Stimulated activated CD4-positive, alpha-beta T cell treated with anti-CD3 and anti-CD28 coated beads, Interleukin-1b, Interleukin-23, amount 100 ng/mL, for 4 hours (primary cell): ENCODE results near the gene ANTXR2.

Experiments used
- DNase-seq, 2 donors: peaks; one replicate each; pipeline ENCODE4 v3.0.0-alpha.2; 2020; ENCODE audit warnings: low read depth in 2 of 2

ANTXR2 gene

GRCh38 chr4:80092088-80092487 is 19.1 kb upstream of the ANTXR2 start:
- DNase-seq, result no peak

GRCh38 chr4:80091688-80092087 is 18.7 kb upstream of the ANTXR2 start:
- DNase-seq, result no peak

- DNase-seq, result no peak
These were observed 18.2 kb upstream of the ANTXR2 start for GRCh38 chr4:80091184-80091583.

GRCh38 chr4:80090090-80090489 is 17.1 kb upstream of the ANTXR2 start:
- no peak for DNase-seq

GRCh38 chr4:80088471-80088870 is 15.4 kb upstream of the ANTXR2 start:
- DNase-seq, result no peak

GRCh38 chr4:80086296-80086695 is 13.3 kb upstream of the ANTXR2 start:
- no peak for DNase-seq

- DNase-seq, result no peak
These were observed 12.1 kb upstream of the ANTXR2 start for GRCh38 chr4:80085081-80085480.

GRCh38 chr4:80082693-80083092 is 9.7 kb upstream of the ANTXR2 start:
- no peak for DNase-seq

GRCh38 chr4:80081566-80081965 is 8.5 kb upstream of the ANTXR2 start:
- DNase-seq, result peak in 1 of 2 donors; percentile 10

GRCh38 chr4:80079255-80079923 is 6.4 kb upstream of the ANTXR2 start:
- DNase-seq, result no peak

- no peak for DNase-seq
These were observed 5.5 kb upstream of the ANTXR2 start for GRCh38 chr4:80078346-80079092.

GRCh38 chr4:80077639-80078038 is 4.6 kb upstream of the ANTXR2 start:
- DNase-seq, result no peak

GRCh38 chr4:80076681-80077080 is 3.7 kb upstream of the ANTXR2 start:
- DNase-seq, result no peak

GRCh38 chr4:80075995-80076675 is 3.1 kb upstream of the ANTXR2 start:
- DNase-seq, result no peak

GRCh38 chr4:80074651-80075050 is 1.6 kb upstream of the ANTXR2 start:
- DNase-seq, result no peak

- no peak for DNase-seq
These were observed 1.0 kb upstream of the ANTXR2 start for GRCh38 chr4:80074069-80074468.

GRCh38 chr4:80073473-80074008 is 512 bp upstream of the ANTXR2 start:
- DNase-seq, result no peak

- peak; percentile 34 to 52 for DNase-seq
These were observed 743 bp downstream of the ANTXR2 start for GRCh38 chr4:80072228-80072743.

GRCh38 chr4:80071604-80072227 is 1.3 kb downstream of the ANTXR2 start:
- DNase-seq, result no peak

- DNase-seq, result no peak
These were observed 2.0 kb downstream of the ANTXR2 start for GRCh38 chr4:80070880-80071603.
